HG02588 (cell line): ENCODE data around the gene GOLGA2.
"Not testable (repeated sequence)": the region's sequence is repeated elsewhere in the genome, so short reads cannot be mapped to it uniquely, and the experiment has no call there.

Experiments
- ATAC-seq: cut with Tn5 transposase; IDR thresholded peaks from one replicate; pipeline ENCODE4 v1.9.1; 2021; ENCODE audit warnings: mild to moderate bottlenecking, moderate library complexity; ENCODE audit not compliant: unreplicated experiment

The GOLGA2 gene

DNA sequence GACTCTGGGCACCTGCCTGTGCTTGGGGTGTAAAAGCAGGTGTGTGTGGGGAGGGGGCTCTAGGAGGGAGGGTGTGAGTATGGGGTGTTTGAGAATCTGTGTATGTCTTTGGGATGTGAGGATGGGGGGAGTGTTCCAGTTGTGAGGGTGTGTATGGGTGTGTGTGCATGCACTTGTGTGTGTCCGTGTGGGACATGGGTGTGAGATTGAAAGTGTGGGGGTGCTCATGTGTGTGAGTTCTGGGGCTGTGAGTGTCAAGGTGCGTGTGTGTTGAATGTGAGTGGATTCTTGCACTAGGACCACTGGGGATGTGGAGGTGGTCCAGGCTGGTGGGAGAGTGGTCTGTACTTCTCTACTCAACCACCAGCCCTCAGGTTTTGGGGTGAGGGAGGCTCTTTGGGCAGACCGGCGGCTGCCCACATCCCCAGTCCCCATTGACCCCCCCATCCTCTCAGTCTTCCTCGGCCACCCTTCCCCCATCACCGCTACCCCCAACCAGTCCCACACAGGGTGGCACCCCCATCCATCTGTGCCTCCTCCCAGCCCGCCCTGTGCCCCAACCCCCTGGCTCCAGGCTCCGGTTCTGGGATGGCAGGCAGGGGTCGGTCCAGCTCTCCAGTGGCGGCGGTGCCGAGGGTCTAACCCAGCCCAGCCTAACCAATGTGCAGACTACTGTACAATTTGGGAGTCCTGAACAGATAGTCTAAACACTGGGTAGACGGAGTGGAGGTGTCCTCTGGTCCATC lies 31.5 kb downstream of the GOLGA2 start:
- ATAC-seq: no peak

DNA sequence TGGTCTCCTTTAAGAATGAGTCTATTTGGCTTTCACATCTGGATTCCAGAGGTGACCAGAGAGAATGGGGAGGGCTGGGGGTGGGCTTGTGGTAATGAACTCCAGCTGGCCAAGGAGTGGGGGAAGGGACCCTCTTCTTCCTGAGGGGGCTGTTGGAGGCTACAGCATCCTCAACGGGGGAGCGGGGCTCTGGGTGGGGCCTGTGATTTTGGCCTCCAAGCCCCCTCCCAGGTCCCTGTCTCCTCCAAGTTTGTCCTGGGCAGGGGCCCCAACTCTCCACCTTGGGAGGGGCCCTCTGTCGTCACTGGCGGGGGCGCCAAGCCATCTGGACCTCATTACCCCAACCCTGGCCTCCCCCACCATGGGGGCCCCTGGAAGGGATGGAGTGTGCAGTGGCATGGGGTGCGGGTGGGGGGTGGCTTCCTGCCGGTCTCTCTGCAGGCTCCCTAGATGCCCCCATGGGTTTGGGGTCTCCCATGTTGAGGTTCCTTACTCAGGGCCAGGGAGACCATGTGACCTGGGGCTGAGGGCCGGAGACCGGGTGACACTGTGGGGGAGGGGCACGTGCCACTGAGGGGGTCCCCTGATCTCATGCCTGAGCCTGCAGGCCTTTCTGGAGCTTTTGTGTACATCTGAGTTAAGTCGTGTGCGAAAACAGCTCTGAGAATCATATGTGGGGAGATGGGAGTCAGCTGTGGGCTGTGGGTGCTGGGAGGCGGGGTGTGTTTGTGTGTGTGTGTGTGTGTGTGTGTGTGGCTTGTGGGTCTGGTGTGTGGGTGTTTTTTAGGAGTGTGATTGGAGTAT lies 32.4 kb downstream of the GOLGA2 start:
- no peak for ATAC-seq

DNA sequence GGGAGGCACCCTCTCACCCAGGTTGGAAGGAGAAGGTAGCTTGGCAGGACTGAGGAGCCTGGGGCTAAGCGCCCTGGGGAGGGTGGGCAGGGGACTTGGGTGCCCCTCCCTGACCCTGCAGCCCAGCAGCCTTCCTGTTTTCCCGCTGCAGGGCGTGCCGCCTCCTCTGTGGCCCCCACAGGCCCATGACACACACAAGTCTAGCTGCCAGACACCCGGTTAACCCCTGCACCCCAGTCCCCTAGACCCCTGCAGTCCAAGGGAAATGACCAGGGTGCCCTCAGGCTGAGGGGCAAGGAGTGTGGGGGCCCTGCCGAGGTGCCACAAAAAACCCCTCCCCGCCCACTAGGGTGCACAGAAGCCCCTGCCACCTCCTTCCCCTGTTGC lies 33.0 kb downstream of the GOLGA2 start:
- no peak for ATAC-seq

DNA sequence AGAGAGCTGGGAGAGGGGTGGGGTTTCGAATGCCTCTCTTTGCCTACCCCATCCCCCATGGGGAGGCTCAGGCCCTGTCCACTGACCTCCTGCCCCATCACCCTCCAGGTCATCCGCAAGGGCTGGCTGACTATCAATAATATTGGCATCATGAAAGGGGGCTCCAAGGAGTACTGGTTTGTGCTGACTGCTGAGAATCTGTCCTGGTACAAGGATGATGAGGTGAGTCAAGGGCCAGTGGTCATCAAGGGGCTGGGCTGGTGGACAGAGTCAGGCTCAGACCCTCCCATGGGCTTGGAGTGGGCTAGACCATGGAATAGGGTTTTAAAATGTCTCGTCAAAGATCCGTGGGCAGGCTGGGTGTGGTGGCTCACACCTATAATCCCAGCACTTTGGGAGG lies 33.7 kb downstream of the GOLGA2 start:
- ATAC-seq: no peak

DNA sequence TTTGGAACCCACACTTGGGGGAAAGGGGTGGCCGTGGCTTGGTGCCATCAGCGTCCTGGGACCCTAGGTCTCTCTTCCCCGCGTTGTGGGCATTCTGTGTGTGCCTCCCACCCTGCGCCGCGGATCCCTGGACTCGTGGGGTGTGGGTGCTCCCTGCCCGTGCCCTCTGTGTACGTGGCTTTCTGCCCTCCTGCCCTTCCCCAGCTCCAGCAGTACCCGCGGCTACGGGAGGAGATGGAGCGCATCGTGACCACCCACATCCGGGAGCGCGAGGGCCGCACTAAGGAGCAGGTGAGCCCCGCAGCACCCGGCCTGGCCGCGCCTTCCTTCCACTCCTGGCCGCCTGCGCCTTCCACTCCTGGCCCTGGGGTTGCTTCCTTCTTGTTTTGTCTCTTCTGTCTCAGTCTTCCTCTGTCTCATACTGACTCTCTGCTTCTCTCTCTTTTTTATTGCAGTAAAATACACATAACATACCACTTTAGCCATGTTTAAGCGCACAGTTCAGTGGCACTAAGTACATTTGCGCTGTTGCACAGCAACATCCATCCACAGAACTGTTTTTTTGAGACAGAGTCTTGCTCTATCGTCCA lies 41.9 kb downstream of the GOLGA2 start:
- no peak for ATAC-seq

DNA sequence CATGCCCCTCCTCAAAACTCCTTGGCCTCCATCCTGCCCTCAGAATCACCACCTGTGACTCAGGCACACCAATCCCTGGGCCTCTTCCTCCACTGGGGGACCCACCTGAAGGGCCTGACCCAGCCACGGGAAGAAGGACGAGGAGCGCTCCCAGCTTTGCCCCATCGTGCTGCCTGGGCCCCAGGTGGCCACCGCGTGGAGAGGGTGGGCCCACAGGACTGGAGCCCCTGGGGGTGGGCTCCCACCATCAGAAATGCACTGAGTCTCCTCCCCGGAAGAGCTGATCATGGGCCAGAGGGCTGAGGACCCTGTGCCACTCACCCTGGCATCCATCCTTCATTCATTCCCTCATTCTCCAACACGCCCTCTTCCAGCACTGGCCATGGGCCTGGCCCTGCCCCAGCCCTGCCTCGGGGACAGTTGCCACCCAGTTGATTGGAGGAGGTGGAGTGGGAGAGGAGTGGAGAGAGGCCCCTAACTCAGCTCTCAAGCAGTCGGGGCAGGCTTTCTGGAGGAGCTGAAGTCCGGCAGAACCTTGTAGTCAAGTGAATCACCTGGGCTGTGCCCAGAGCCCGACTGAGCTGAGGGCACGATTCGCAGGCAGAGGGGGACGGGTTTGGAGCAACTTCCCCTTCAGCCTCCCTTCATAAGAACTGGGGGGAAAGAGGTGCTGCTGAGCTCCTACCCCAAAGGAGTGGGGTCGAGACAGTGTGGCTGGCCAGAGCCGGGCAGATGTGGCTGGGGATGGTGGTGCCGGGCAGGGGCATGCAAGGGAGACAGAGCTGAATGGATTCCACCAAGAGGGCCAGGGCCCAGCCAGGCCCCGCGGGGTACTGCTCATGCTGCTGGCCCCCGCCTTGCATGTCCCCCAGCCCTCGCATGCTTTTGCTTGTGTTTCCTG lies 43.0 kb downstream of the GOLGA2 start:
- no peak for ATAC-seq

DNA sequence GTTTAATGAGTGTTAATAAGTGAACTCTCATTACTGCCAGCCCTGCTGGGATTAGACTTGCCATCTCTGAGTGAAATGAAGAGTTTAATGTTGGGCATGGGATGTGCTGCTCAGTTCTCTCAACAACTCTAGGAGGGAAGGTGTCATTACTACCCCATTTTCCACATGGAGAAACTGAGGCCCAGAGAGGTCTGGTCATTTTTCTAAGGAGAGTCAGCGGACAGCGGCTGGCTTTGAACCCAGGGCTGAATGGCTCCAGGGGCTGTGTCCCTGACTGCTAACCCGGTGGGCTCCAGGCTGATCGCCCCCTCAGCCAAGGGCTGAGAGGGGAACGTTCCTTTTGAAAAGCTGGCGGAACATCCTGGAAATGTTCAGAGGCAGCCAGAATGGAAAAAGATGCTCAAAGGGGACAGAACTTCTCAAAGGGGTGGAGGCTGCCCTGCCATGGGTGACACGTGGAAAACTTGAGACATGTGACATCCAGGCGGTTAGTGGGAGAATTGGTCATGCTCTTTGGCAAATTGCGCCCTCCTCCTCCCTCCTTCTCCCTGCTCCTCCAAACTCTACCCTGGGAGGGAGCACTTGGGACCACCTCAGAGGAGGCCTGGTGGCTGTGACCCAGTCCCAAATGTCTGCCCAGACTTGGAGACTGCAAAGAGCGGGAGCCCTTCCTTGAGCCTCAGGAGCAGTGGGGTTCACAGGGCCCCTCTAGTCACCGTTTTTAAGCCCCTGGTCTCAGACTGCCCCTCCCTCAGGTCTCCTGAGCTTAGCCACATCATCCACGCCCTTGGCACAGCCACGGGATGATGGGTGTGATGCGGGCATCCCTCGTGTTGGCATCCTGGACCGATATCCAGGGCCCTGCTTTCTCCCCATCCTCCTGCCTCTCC lies 43.9 kb downstream of the GOLGA2 start:
- ATAC-seq: no peak

DNA sequence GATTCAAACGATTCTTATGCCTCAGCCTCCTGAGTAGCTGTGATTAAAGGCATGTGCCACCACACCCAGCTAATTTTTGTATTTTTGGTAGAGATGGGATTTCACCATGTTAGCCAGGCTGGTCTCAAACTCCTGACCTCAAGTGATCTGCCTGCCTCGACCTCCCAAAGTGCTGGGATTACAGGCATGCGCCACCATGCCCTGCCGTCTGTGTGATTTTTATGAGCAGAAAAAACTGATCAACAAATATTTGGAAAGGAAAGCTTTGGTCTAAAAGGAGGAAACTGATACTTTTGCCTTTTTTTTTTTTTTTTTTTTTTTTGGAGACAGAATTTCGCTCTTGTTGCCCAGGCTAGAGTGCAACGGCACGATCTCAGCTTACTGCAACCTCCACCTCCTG lies 44.9 kb downstream of the GOLGA2 start:
- ATAC-seq: not testable (repeated sequence)

DNA sequence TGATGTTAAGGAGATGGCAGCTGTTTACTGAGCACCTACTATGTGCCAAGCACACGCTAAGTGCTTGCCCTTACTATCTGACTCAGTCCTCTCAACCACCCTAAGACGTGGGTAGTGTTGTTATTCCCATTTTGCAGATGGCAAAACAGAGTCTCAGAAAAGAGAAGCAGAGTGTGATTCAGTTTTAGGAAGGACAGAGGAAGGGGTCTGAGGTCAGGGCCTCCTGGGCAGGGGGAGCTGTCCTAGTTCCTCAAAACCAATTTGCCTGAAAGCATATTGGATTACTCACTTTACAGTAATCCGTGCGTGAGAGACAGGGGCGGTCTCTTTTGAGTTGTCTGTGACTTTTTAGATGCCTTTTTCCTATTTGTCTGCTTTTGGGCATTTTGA lies 49.4 kb downstream of the GOLGA2 start:
- no peak for ATAC-seq

DNA sequence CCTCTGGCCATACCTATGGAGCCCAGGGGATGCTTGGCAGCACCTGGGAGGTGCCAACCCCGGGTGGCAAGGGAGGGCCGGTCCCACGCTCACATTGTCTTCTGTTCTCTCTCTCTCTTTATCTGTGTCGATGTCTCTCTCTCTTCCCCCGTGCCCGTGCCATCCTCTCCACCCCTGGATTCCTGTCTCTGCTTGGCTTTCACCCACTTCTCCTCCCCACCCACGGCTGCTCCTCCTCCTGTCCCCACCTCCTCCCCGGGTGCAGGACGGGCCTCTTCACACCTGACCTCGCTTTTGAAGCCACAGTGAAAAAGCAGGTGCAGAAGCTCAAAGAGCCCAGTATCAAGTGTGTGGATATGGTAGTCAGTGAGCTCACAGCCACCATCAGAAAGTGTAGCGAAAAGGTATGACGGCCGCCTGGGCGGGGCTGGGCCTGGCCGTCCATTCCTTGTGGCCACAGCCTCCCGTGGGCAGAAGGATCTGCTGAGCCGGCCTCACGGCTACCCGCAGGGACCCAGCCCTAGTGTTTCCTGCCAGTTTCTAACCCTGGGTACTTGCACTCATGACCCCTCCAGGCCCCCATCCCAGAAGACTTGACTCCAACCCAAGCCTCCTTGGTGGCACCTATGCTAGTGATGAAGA lies 49.9 kb downstream of the GOLGA2 start:
- ATAC-seq: no peak

DNA sequence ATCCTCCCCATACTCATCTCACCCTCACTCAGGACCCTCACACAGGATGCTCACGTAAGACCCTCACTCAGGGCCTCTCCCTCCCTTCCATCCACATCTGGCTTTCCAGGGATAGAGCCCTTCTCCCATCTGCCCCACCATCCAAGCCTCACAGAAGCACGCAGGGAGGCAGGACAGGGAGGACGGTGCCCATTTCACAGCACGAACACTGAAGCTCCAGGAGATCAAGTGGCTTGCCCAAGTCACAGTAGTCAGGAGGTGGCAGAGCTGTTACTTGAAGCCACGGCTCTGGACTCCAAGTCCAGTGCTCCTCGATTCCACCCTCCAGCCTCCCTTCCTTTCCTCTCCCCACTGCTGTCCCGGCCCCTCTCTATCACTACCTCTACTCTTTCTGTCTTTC lies 50.9 kb downstream of the GOLGA2 start:
- no peak for ATAC-seq

DNA sequence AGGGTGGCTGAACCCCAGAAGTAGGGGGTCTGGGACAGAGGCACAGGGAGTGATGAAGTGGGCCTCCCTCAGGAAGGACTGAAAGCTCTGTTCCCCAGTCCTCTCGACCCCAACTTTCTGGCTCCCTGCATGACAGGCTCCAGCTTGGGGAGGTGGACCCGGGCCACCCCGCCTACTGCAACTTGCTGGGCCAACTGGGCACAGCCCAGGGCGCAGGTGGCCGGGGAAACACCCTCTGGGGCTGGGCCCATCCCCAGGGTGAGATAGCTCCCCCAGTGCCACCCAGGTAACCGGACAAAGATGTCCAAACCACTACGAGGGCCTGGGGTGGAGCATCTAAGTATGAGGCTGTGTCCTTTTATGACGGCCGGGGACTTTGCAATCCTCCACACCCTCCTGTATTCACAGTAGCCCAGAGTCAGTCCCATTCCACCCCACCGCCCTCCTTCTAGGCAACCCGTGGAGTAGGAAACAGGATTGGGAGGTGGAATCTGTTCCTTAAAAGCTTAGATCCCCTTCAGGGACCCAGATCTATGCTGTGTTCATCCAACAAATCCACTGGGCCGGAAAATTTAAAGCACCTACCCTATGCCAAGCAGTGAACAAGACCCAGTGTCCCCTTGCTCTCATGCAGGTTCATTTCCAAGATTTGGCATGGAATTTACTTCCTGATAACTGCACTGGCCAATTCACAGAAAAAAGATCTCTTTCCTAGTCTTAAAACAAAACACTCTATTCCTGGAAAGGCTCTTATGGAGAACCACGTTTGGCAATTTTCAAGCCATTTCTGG lies 52.7 kb downstream of the GOLGA2 start:
- no peak for ATAC-seq

DNA sequence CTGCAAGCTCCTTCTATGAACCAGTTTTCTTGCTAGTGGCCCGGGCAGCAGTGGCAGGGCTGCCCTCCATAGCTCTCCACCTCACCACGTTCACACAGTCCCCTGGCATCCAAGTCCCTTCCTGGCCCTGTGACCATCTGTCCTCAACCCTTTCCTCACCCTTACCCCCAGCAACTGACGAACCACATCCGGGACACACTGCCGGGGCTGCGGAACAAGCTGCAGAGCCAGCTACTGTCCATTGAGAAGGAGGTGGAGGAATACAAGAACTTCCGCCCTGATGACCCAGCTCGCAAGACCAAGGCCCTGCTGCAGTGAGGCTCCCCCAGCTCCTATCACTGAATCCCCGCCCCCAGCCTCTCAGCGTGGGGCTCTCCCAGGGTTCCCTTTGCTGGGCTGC lies 53.8 kb downstream of the GOLGA2 start:
- ATAC-seq: no peak

DNA sequence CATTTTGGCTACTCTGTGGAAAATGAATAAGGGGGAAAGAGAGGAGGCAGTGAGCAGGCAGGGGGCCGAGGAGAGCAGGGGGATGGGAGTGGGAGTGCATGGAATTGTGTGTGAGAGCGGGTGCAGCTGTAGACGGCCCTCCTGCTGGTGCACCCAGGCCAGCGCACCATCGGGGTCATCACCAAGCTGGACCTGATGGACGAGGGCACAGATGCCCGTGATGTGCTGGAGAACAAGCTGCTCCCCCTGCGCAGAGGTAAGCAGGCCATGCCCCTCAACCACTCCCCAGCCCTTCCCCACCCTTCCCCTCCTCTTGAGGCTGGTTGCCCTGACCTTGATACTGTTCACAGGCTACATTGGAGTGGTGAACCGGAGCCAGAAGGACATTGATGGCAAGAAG lies 56.0 kb downstream of the GOLGA2 start:
- ATAC-seq: no peak

DNA sequence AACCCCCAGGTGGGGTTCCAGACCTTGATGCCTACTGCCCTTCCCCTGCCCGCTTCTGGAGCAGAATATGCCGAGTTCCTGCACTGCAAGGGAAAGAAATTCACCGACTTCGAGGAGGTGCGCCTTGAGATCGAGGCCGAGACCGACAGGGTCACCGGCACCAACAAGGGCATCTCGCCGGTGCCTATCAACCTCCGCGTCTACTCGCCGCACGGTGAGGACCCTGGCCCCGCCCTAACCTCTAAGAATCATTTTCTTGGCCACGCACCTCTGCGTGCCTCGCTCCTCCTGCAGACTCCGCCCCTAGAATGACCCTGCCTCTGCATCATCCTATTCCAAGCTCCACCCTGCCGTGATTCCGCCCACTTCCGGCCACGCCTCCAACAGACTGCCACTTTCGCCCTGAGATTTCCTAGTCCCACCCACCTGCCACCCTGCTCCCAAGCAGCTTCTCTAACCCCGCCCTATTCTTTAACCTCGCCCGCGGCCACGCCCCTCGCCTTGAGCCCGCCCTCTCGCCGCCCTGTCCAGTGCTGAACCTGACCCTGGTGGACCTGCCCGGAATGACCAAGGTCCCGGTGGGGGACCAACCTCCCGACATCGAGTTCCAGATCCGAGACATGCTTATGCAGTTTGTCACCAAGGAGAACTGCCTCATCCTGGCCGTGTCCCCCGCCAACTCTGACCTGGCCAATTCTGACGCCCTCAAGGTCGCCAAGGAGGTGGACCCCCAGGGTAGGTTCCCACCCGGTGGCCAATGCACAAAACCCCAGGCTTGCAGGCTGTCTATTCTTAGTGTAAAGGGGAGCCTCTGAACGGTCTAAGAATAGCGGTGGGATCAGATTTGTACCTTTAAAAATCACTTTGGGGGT lies 57.1 kb downstream of the GOLGA2 start:
- peak; percentile 81 for ATAC-seq

DNA sequence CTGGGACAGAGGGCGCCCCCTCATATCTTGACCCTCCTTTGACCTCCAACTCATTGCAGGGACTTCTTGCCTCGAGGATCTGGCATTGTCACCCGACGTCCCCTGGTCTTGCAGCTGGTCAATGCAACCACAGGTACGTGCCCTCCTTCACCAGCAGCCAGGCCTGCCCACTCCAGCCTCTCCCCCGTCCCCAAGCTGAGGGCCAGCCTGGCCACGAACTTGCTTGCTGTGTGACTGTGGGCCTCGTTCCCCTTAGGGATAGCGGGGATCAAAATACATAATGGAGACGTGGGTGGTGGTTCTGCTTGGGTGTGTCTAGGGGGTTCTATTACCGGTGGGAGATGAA lies 57.7 kb downstream of the GOLGA2 start:
- ATAC-seq: no peak

DNA sequence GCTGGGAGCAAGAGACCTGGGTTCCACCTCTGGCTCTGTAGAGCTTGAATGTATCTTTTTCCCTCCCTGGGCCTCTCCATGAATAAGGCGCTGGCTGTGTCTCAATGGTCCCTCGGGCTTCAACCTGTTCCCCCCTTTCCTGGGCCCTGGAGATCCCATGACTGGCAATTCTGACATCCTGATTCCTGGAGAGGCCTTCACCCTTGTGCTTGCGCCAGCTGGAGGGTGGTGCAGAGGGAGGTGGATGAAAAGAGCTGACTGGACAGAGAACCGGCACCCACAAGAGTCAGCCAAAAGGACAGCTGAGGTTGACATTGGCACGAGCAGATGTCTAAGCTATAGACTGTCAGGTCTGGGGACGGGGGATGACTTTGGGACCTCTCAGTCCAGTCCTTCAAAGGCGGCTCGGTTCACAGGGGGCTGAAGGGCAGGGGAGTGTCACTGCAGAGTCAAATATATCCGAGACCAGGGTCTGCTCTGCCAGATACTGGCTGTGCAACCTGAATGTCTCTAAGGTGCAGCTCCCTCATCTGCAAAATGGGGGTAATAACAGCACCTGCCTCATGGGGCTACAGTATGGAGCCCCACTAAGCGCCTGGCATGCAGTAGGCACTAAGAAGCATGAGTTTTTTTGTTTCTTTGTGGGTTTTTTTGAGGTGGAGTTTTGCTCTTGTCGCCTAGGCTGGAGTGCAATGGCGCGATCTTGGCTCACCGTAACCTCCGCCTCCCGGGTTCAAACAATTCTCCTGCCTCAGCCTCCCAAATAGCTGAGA lies 58.8 kb downstream of the GOLGA2 start:
- no peak for ATAC-seq
